HG03103 (cell line): ENCODE results near the gene CELSR1.

Experiments used
- ATAC-seq: cut with Tn5 transposase; IDR thresholded peaks from one replicate; pipeline ENCODE4 v1.9.1; 2021; ENCODE audit warnings: low read depth; ENCODE audit not compliant: unreplicated experiment

The CELSR1 gene, protein sequence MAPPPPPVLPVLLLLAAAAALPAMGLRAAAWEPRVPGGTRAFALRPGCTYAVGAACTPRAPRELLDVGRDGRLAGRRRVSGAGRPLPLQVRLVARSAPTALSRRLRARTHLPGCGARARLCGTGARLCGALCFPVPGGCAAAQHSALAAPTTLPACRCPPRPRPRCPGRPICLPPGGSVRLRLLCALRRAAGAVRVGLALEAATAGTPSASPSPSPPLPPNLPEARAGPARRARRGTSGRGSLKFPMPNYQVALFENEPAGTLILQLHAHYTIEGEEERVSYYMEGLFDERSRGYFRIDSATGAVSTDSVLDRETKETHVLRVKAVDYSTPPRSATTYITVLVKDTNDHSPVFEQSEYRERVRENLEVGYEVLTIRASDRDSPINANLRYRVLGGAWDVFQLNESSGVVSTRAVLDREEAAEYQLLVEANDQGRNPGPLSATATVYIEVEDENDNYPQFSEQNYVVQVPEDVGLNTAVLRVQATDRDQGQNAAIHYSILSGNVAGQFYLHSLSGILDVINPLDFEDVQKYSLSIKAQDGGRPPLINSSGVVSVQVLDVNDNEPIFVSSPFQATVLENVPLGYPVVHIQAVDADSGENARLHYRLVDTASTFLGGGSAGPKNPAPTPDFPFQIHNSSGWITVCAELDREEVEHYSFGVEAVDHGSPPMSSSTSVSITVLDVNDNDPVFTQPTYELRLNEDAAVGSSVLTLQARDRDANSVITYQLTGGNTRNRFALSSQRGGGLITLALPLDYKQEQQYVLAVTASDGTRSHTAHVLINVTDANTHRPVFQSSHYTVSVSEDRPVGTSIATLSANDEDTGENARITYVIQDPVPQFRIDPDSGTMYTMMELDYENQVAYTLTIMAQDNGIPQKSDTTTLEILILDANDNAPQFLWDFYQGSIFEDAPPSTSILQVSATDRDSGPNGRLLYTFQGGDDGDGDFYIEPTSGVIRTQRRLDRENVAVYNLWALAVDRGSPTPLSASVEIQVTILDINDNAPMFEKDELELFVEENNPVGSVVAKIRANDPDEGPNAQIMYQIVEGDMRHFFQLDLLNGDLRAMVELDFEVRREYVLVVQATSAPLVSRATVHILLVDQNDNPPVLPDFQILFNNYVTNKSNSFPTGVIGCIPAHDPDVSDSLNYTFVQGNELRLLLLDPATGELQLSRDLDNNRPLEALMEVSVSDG (N-terminal part only)

GRCh38 chr22:46537225-46537945 lies at the start of gene CELSR1:
Gene CELSR1, minus strand, starts transcription at chr22:46537620. Its CDS starts 450 bp downstream, at chr22:46537170.
- no peak for ATAC-seq

GRCh38 chr22:46587061-46587460 lies 49.6 kb upstream of the CELSR1 start:
- ATAC-seq: no peak

DNA sequence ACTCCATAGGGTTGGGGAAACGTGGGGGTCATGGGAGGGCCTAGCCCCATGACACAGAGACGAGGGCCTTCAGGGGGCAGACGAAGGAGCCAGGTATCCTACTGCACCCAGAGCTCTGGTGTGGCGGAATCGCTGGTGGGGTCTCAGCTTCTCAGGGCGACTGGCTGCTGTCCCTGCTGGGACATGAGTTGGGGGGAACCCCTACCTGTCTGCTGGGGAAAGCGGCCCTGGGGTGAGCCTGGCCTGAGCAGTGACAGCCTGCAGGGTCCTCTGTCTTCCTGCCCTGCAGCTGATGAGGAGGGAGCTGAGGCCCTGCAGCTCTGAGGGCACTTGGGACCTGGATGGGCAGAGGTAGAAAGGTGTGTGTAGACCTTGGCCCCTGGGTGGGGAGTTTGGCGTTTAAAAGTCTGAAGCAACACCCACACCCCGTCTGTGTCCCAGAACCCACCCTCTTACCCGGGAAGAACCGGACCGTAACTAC lies 49.2 kb upstream of the CELSR1 start:
- ATAC-seq: no peak

DNA sequence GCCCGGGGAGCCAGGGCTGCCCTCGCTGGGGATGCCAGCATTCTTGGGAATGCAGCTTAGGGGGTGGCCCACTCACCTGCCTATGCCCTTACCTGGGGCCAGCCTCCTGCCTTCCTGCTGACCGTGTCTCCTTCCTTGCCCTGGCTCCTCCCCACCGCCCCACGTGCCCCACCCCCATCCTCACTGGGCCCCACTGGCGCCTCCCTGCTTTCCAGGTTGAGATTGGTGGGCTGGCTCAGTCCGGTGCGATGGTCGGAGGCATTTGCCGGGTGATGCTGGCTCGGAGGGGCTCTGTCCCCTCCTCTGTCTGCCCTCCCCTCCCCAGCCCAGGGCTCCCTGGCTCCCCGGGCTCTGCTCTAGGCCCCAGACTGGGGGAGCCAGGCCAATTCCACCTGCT lies 48.7 kb upstream of the CELSR1 start:
- ATAC-seq: no peak

- no peak for ATAC-seq
Observed at GRCh38 chr22:46585340-46586122, 48.1 kb upstream of the CELSR1 start.

DNA sequence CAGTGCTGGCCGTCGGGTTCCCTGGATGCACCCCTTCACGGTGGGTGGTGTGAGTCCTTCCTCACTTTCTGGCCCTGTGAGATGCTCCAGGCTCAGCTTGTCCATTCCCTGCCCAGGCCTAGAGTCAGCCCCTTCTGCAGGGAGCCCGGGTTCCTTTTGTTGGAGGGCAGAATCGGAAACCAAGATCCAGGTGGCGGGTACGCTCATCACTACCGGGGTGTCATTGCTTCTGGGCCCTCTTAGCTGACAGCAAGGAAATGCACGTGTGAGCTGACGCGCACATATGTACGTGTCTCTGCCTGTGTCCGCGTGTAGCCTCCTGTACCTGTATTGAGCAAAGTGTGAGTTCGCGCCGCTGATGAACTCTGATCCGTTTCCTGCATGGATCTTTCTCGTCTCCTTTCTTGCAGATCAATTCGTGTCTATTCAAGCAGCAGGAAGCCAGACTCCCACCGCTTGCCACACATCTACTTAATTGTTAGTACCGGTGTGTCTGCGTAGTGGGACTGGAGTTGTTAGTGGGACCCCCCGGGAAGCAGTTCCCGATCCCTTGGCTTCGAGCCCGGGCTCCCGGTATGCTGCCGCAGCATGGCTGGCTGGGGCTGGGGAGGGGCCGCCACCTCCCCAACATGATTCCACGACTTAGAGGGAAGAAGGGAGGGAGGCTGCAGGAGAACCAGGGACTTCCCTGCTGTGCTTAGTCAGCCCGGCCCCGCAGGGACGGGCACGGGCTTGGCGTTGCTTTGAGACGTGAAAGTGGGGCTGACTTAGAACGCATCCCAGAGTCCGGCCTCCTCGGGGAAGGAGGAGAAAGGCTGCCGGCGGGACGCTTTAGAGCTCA lies 46.9 kb upstream of the CELSR1 start:
- ATAC-seq: no peak

GRCh38 chr22:46583571-46583970 lies 46.2 kb upstream of the CELSR1 start:
- ATAC-seq: no peak

DNA sequence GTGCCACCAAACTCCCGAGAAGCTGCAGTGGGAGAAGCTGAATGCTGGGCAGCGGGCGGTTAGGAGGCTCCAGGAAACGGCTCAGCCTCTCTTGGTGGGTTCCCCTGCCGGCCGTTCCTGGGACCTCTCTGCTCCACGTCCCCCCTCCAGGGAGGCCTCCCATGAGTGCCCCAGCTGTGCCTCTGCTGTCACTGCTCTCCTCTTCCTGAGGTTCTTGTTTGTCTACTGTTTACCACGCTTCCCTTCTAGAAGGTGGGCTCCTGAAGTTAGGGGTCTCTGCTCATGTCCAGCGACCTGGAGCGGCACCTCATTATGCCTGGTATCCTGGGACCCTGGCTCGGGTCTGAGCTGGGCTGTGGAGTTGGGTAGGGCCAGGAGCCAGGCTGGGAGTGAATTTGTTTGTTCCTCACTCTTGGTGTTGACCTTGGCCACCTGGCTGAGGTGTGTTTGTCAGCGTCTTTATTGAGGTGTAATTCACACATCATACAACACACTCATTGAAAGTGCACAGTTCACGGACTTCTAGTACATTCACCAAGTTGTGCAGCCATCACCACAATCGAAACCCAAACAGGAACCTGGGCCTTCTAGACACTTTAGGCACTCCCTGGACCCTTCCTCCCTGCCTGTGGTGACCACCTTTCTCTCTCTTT lies 45.0 kb upstream of the CELSR1 start:
- no peak for ATAC-seq

- ATAC-seq: no peak
Observed at GRCh38 chr22:46581538-46582244, 44.3 kb upstream of the CELSR1 start.

- no peak for ATAC-seq
Observed at GRCh38 chr22:46580940-46581537, 43.6 kb upstream of the CELSR1 start.

GRCh38 chr22:46579751-46580449 lies 42.5 kb upstream of the CELSR1 start:
- ATAC-seq: no peak

DNA sequence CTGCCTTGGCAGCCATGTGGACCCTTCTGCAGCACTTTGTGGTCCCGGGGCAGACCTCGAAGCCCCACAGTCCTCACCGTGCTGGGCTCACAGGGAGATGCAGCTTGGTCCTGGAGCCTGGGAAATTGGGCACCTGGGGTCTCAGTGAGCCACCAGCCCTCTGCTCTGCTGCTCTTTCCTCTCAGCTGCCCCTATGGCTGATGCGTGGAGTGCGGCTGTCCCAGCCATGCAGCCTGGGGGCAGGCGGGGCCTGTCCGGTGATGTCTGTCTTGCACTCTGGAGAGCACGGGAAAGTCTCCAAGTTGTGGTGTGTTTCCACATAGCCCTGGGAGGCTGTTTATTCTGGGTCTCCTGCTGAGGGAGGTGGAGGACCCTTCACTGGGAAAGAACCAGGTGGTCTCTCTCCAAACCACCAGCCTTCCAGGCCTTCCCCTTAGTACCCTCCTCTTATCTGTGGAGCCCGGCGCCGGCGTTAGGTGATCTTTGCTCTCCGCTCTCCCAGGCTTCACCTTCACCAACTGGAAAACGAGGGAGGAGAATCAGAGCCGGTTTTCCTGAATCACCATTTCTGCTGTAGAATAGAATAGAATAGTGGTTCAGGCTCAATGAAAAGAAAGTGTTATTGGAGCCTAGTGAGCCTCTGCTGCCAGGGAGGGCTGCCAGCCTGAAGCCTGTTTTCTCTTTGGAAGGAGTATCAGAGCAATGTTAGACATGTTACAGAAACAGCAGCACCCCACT lies 41.6 kb upstream of the CELSR1 start:
- ATAC-seq: no peak

DNA sequence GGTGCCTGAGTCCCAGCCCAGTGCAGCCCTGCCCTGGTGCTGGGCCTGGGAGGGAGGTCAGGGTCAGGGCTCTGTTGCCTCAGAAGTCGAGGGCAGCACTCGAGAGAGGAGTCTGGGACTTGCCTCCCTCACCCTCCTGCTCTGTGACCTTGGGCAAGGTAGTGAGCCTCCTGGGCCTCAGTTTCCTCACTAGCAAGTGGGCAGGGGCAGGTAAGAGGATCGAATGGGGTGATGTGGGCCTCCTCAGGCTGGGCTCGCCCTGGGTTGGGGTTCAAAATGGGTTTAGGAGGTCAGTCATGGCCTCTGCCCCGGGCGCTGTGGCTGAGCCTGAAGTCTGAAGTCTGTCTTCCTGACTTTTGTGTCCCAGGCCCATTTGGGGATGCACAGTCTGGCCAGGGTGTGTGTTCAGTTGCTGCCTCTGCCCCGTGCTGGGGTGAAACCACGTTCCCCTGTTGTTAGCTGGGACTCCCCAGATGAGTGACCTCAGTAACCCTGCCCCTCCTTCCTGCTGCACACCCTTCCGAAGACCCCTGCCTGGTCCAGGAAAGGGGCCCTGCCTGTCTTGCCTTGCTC lies 40.9 kb upstream of the CELSR1 start:
- ATAC-seq: no peak

- no peak for ATAC-seq
Observed at GRCh38 chr22:46577368-46578249, 40.2 kb upstream of the CELSR1 start.
